PC-3 (cell line): ENCODE measurements around the gene MPND. TPM values are rescaled to one million over a fixed set of nuclear protein-coding genes. Genes with fewer than 3 reads are reported as not detected.

Experiments used
- ATAC-seq: fragments of 200-7000 bp; cut with Tn5 transposase; 2 replicates; pipeline ENCODE4 v1.9.1; 2020; ENCODE audit warnings: mild to moderate bottlenecking, moderate library complexity
- BruUV-seq: library from RNA; stranded (reverse); fragments of 400-500 nt; replicated peaks from 2 replicates; lab custom pipeline; 2021; lab: Mats Ljungman, UMichigan
- CTCF ChIA-PET: fragments of 300-600 bp; sonication (Branson Sonifier 250); formaldehyde crosslinking; loops from one replicate; lab custom pipeline; 2022; ENCODE audit warnings: antibody characterized with exemption; lab: Charles Lee
- POLR2A ChIA-PET: fragments of 300-600 bp; sonication (Branson Sonifier 250); formaldehyde crosslinking; loops from one replicate; lab custom pipeline; 2022; ENCODE audit warnings: antibody characterized with exemption; ENCODE audit not compliant: unreplicated experiment; lab: Charles Lee
- DNase-seq: peaks from one replicate; pipeline ENCODE4 v3.0.0-alpha.2; 2015
- H2AFZ ChIP-seq: fragments of 300-600 bp; sonication (generic); 2 replicates; pipeline ENCODE4 v1.6.0; 2016; ENCODE audit warnings: antibody characterized with exemption, low read length
- H3F3A ChIP-seq: fragments of 300-600 bp; sonication (generic); one replicate; pipeline ENCODE4 v1.6.0; 2017; ENCODE audit warnings: antibody characterized with exemption, low read length, control low read depth, mild to moderate bottlenecking; ENCODE audit not compliant: unreplicated experiment
- H3K27ac ChIP-seq: fragments of 300-600 bp; sonication (generic); 2 replicates; pipeline ENCODE4 v1.5.1; 2016; ENCODE audit warnings: mild to moderate bottlenecking, low read length
- H3K27me3 ChIP-seq: fragments of 300-600 bp; sonication (generic); 2 replicates; pipeline ENCODE4 v1.6.1; 2016; ENCODE audit warnings: low read length, mixed read lengths
- H3K36me3 ChIP-seq: fragments of 300-600 bp; sonication (generic); 2 replicates; pipeline ENCODE4 v1.6.1; 2016; ENCODE audit warnings: low read depth, mixed run types, low read length, mixed read lengths
- H3K4me1 ChIP-seq: fragments of 300-600 bp; sonication (generic); 2 replicates; pipeline ENCODE4 v1.5.1; 2016; ENCODE audit warnings: low read length; ENCODE audit not compliant: insufficient read depth
- H3K4me2 ChIP-seq: fragments of 300-600 bp; sonication (generic); 2 replicates; pipeline ENCODE4 v1.6.0; 2016; ENCODE audit warnings: low read length
- H3K4me3 ChIP-seq: fragments of 300-600 bp; sonication (generic); 2 replicates; pipeline ENCODE4 v1.5.1; 2016; ENCODE audit warnings: mild to moderate bottlenecking, low read length, mixed read lengths
- H3K79me2 ChIP-seq: fragments of 300-600 bp; sonication (generic); 2 replicates; pipeline ENCODE4 v1.6.1; 2017; ENCODE audit warnings: low read length, mixed read lengths
- H3K9ac ChIP-seq: fragments of 300-600 bp; sonication (generic); 2 replicates; pipeline ENCODE4 v1.6.0; 2016; ENCODE audit warnings: mild to moderate bottlenecking, low read length
- H3K9me2 ChIP-seq: fragments of 300-600 bp; sonication (generic); replicated peaks from 2 replicates; pipeline ENCODE4 v1.6.1; 2016; ENCODE audit warnings: mixed run types, low read length, mixed read lengths
- H3K9me3 ChIP-seq: fragments of 300-600 bp; sonication (generic); 2 replicates; pipeline ENCODE4 v1.6.1; 2016; ENCODE audit warnings: low read length, mixed read lengths
- H4K20me1 ChIP-seq: fragments of 300-600 bp; sonication (generic); 2 replicates; pipeline ENCODE4 v1.6.1; 2016; ENCODE audit warnings: low read length, mixed read lengths
- CTCF ChIP-seq: fragments of 300-600 bp; sonication (generic); conservative IDR thresholded peaks from 2 replicates; pipeline ENCODE4 v1.5.1; 2017; ENCODE audit warnings: antibody characterized with exemption, low read depth, mild to moderate bottlenecking, low read length
- EZH2 ChIP-seq: fragments of 300-600 bp; sonication (generic); IDR thresholded peaks from one replicate; pipeline ENCODE4 v1.6.1; 2017; ENCODE audit warnings: antibody characterized with exemption, mild to moderate bottlenecking, low read length; ENCODE audit not compliant: unreplicated experiment
- EZH2phosphoT487 ChIP-seq: fragments of 300-600 bp; sonication (generic); IDR thresholded peaks from 2 replicates; pipeline ENCODE4 v1.6.1; 2018; ENCODE audit warnings: mild to moderate bottlenecking, antibody characterized with exemption, low read length, borderline replicate concordance
- intact Hi-C: fragments of 100-400 bp; cut with micrococcal nuclease; formaldehyde crosslinking; loops from 2 replicates; pipeline ENCODE4 v1.9.0; 2023
- total RNA-seq: library from RNA; depleted of rRNA; stranded (reverse); fragments of >200 nt; gene quantifications from 2 replicates; pipeline ENCODE4 v1.2.3, GENCODE V29; 2014

Gene MPND
- total RNA-seq, 1 experiment from 2014 or later, result 5.6 TPM

GRCh38 chr19:4399812-4400134 is 56.4 kb downstream of the MPND start:
- H3K9ac ChIP-seq, result peak overlapping the region; percentile 94
- peak; percentile 9 for DNase-seq
- H3K27ac ChIP-seq, result no peak overlapping the region
- TF ChIP-seq EZH2 (no peak), CTCF (no peak), EZH2phosphoT487 (no peak)
- no peaks in the 10 kb centered on the region for H3K9me3 ChIP-seq
- peak overlapping the region; percentile 97 for H3K4me3 ChIP-seq
- ATAC-seq, result peak; percentile 1
- no peaks in the 10 kb centered on the region for H3K27me3 ChIP-seq
- no peaks in the 10 kb centered on the region for H3K9me2 ChIP-seq
- peaks cover 76% of the 10 kb centered on the region for H3K79me2 ChIP-seq
- peaks cover 4% of the 10 kb centered on the region; the same call in 1 of the 2 replicates for H3K36me3 ChIP-seq
- intact Hi-C loops, result loop anchor here (1.0 kb wide), 1 partner anchor 25 kb away; no protein-coding TSS in a partner anchor
- H2AFZ ChIP-seq, result peak overlapping the region; percentile 34; the same call in 1 of the 2 replicates
- ChIA-PET POLR2A (no interaction called here), CTCF (interaction anchor here (0.6 to 1.0 kb wide), 7 partner anchors 18 to 104 kb away, joined by 3 to 8 read pairs (median 5); partner anchors contain the start of genes HDGFL2 and MPND)
- H3F3A ChIP-seq, result no peaks in the 10 kb centered on the region
- BruUV-seq, result no TSS peak
- H3K4me1 ChIP-seq, result peaks cover 24% of the 10 kb centered on the region
- peaks cover 16% of the 10 kb centered on the region; the same call in 1 of the 2 replicates for H4K20me1 ChIP-seq
- peak overlapping the region; percentile 97 for H3K4me2 ChIP-seq

- Histone ChIP-seq H3K9me2 (no peaks in the 10 kb centered on the region), H3K4me2 (peak within 1 kb of the TSS; percentile 97), H3K79me2 (peaks cover 76% of the 10 kb centered on the region), H3K4me1 (peaks cover 24% of the 10 kb centered on the region), H3K27me3 (no peaks in the 10 kb centered on the region), H3K9me3 (no peaks in the 10 kb centered on the region), H2AFZ (peak within 1 kb of the TSS; percentile 34; the same call in 1 of the 2 replicates), H3F3A (no peaks in the 10 kb centered on the region), H3K4me3 (peak within 1 kb of the TSS; percentile 97), H3K27ac (no peak within 1 kb of the TSS), H3K9ac (peak within 1 kb of the TSS; percentile 94), H3K36me3 (peaks cover 4% of the 10 kb centered on the region; the same call in 1 of the 2 replicates), H4K20me1 (peaks cover 16% of the 10 kb centered on the region; the same call in 1 of the 2 replicates)
- ATAC-seq (peak; percentile 57), DNase-seq (peak; percentile 80)
- POLR2A ChIA-PET, result no interaction called here
- BruUV-seq, result no TSS peak
- intact Hi-C loops, result loop anchor here (1.0 kb wide), 1 partner anchor 26 kb away; no protein-coding TSS in a partner anchor
- CTCF ChIA-PET, result interaction anchor here (0.6 to 1.0 kb wide), 7 partner anchors 19 to 105 kb away, joined by 3 to 8 read pairs (median 5); partner anchors contain the start of genes HDGFL2 and MPND
- TF ChIP-seq EZH2phosphoT487, result no peak
- peak; percentile 74 for TF ChIP-seq CTCF
- TF ChIP-seq EZH2, result no peak
Observed at GRCh38 chr19:4400135-4400936, 57.0 kb downstream of the MPND start, which contains the start of gene SH3GL1. SH3GL1 (minus strand) TSS chr19:4400547; CDS start chr19:4400368, 179 bp downstream.
